Measurements from ENCODE around the gene VPS13D. TPM values are rescaled to one million over a fixed set of nuclear protein-coding genes. Genes with fewer than 3 reads are reported as not detected.

The VPS13D gene
- total and polyA plus RNA-seq, 10 of the 15 experiments (the other 5 are each of a cell fraction or from before 2014, with no cell fraction given) = 1.4 to 16.9 (median 8.5) TPM

DNA sequence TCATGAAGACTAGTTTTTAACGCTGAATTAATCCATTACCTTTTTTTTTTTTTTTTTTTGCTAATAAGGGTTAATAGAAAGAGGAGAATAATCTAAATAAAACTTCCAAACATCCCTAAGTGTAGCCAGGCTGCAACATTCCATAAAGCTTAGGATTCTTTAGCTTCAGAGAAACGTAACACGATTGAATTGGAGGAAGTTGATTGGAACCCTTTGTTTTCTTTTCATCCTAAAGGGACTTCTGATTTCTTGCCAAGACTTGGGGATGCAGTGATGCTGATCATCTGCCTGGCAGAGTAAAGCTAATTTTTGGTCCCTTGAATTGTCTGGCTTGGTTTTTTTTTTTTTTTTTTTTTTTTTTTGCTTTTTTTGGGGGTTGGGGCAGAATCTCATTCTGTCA lies 142.9 kb downstream of the VPS13D start (continued):
- no peak for TF ChIP-seq KLF5 (IDR thresholded peaks at IDR 0.05; ENCODE audit: partially characterized antibody)
- no peak for TF ChIP-seq ZNF274 (IDR thresholded peaks at IDR 0.05; ENCODE audit: insufficient read depth, insufficient read length)
- TF ChIP-seq BRCA1 (IDR thresholded peaks at IDR 0.05; ENCODE audit: low read depth, low read length) = no peak
- TF ChIP-seq WRNIP1 (IDR thresholded peaks at IDR 0.05; ENCODE audit: borderline replicate concordance, low read depth, low read length) = no peak
- no peak for TF ChIP-seq PAX5 (IDR thresholded peaks at IDR 0.05; ENCODE audit: borderline replicate concordance, low read depth, low read length)
- TF ChIP-seq FOS (IDR thresholded peaks at IDR 0.05; ENCODE audit: borderline replicate concordance, extremely low read depth, insufficient read length) = no peak

DNA sequence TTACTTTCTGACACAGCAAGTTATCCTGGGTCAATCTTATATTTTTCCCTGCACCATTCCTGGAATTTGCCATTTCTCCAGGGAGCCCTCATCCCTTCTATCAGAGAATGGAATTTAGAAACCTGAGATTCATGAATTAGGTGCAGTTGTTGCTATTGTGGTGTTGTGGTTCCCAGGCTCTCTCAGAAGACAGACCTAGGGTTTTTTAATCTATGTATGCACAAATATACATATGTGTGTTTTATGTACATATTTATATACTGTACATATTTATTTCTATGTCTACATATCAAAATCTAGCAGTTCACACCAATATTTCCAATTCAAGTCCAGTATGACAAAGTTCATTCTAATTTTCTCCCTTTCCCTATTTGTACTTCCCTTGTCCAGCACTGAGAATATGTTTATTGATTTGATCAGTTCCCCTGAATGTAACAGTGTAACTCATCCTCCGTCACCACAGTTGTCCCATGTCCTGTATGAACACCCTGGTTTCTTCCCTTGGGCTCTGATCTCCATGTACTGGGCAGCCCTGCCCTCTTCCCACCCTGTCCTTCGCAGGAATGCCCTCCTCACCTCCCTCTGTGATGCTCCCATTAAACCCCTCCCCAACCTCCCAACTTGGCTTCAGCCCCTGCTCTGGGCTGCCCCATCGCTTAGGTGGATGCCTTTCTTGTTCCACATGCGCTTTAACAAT lies 145.5 kb downstream of the VPS13D start:
- no peak overlapping the region for H2AFZ ChIP-seq (ENCODE audit: control insufficient read depth, low read depth, low read length)
- BruUV-seq (replicated peaks) = no TSS peak
- ChIA-PET POLR2A (no interaction called here), RAD21 (ENCODE audit: unreplicated experiment) (no interaction called here), CTCF (no interaction called here), SMC1A (ENCODE audit: uncharacterized antibody, unreplicated experiment) (no interaction called here)
- TF ChIP-seq ATF7 (IDR thresholded peaks at IDR 0.05; ENCODE audit: low read depth) (no peak), NRF1 (conservative IDR thresholded peaks at IDR 0.05; ENCODE audit: low read depth, low read length) (no peak), KDM1A (IDR thresholded peaks at IDR 0.05; ENCODE audit: borderline replicate concordance) (no peak), FOXK2 (IDR thresholded peaks at IDR 0.05) (no peak), YY1 (IDR thresholded peaks at IDR 0.05; ENCODE audit: low read depth, low read length) (no peak), WRNIP1 (IDR thresholded peaks at IDR 0.05; ENCODE audit: borderline replicate concordance, low read depth, low read length) (no peak), ZSCAN29 (IDR thresholded peaks at IDR 0.05) (no peak), FOS (IDR thresholded peaks at IDR 0.05; ENCODE audit: borderline replicate concordance, extremely low read depth, insufficient read length) (no peak), ZNF217 (IDR thresholded peaks at IDR 0.05) (no peak), TCF7 (IDR thresholded peaks at IDR 0.05; ENCODE audit: borderline replicate concordance) (no peak), TARDBP (IDR thresholded peaks at IDR 0.05; ENCODE audit: borderline replicate concordance) (no peak), JUND (IDR thresholded peaks at IDR 0.05; ENCODE audit: low read depth, low read length) (no peak)
- TF ChIP-seq, protein P1, sequence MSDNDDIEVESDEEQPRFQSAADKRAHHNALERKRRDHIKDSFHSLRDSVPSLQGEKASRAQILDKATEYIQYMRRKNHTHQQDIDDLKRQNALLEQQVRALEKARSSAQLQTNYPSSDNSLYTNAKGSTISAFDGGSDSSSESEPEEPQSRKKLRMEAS (IDR thresholded peaks at IDR 0.05; ENCODE audit: low read depth, low read length) = no peak
- TF ChIP-seq, protein P2, sequence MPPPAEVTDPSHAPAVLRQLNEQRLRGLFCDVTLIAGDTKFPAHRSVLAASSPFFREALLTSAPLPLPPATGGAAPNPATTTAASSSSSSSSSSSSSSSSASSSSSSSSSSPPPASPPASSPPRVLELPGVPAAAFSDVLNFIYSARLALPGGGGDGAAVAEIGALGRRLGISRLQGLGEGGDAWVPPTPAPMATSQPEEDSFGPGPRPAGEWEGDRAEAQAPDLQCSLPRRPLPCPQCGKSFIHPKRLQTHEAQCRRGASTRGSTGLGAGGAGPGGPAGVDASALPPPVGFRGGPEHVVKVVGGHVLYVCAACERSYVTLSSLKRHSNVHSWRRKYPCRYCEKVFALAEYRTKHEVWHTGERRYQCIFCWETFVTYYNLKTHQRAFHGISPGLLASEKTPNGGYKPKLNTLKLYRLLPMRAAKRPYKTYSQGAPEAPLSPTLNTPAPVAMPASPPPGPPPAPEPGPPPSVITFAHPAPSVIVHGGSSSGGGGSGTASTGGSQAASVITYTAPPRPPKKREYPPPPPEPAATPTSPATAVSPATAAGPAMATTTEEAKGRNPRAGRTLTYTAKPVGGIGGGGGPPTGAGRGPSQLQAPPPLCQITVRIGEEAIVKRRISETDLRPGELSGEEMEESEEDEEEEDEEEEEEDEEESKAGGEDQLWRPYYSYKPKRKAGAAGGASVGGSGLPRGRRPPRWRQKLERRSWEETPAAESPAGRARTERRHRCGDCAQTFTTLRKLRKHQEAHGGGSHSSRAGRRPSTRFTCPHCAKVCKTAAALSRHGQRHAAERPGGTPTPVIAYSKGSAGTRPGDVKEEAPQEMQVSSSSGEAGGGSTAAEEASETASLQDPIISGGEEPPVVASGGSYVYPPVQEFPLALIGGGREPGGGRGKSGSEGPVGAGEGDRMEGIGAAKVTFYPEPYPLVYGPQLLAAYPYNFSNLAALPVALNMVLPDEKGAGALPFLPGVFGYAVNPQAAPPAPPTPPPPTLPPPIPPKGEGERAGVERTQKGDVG (CRISPR knock-in tag; IDR thresholded peaks at IDR 0.05) = no peak
- TF ChIP-seq, protein P3, sequence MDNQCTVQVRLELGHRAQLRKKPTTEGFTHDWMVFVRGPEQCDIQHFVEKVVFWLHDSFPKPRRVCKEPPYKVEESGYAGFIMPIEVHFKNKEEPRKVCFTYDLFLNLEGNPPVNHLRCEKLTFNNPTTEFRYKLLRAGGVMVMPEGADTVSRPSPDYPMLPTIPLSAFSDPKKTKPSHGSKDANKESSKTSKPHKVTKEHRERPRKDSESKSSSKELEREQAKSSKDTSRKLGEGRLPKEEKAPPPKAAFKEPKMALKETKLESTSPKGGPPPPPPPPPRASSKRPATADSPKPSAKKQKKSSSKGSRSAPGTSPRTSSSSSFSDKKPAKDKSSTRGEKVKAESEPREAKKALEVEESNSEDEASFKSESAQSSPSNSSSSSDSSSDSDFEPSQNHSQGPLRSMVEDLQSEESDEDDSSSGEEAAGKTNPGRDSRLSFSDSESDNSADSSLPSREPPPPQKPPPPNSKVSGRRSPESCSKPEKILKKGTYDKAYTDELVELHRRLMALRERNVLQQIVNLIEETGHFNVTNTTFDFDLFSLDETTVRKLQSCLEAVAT (IDR thresholded peaks at IDR 0.05) = no peak
- no peaks in the 10 kb centered on the region for H3K4me1 ChIP-seq (ENCODE audit: control insufficient read depth, insufficient read depth, low read length)
- H3K27me3 ChIP-seq (replicated peaks in 1 of 2; ENCODE audit: control insufficient read depth in 2 of 2, insufficient read depth in 2 of 2, low read length in 1 of 2) = no peaks in the 10 kb centered on the region
- in situ Hi-C loops (cut with MboI) (no loop called here), intact Hi-C loops (cut with micrococcal nuclease; ENCODE audit: unreplicated experiment) (no loop called here)
- 94% methylated on average over 4 of the region's 4 CpGs for WGBS (ENCODE audit: insufficient coverage, insufficient replicate concordance, low lambda C conversion rate, missing lambda C conversion rate)
- DNase-seq (ENCODE audit: low read depth, low spot score) = no peak
- no peak overlapping the region for H3K9ac ChIP-seq (ENCODE audit: control insufficient read depth, insufficient read depth, low read length)
- H3K4me3 ChIP-seq = no peak overlapping the region
- H3K79me2 ChIP-seq (ENCODE audit: control insufficient read depth, insufficient read depth, low read length) = no peaks in the 10 kb centered on the region
- peaks cover 0 to 6% of the 10 kb centered on the region in 2 experiments; a peak in 1 of 4 replicates for H3K36me3 ChIP-seq (ENCODE audit: control insufficient read depth in 2 of 2, insufficient read depth in 2 of 2, low read length in 1 of 2)
- no peak for ATAC-seq
- H3K4me2 ChIP-seq (ENCODE audit: control insufficient read depth, insufficient read depth) = no peak overlapping the region
- no peaks in the 10 kb centered on the region for H3K9me3 ChIP-seq (replicated peaks; ENCODE audit: control insufficient read depth, insufficient read depth, low read length)
- FAIRE-seq = no peak
- H3K27ac ChIP-seq (ENCODE audit: control insufficient read depth, insufficient read depth) = no peak overlapping the region
- H4K20me1 ChIP-seq (ENCODE audit: control insufficient read depth, insufficient read depth) = no peaks in the 10 kb centered on the region
